Measurements from ENCODE around the gene ECPAS. TPM values are rescaled to one million over a fixed set of nuclear protein-coding genes. Genes with fewer than 3 reads are reported as not detected.
"Not testable (repeated sequence)": the region's sequence is repeated elsewhere in the genome, so short reads cannot be mapped to it uniquely, and the experiment has no call there.

Gene ECPAS
- total RNA-seq: 10 to 100 TPM; 72.2 to 72.5 TPM
- polyA plus RNA-seq: 10 to 100 TPM in 2 of 3 donors, 1 to 10 TPM in 1; 9.7 to 12.9 (median 10.7) TPM
- 111 to 327 (median 221) reads per million in 6 experiments for total RNA-seq

- peaks cover 0 to 5% (median 0%) of the 10 kb centered on the region in 5 donors for H3K27me3 Mint-ChIP-seq
- H3K4me3 Mint-ChIP-seq: peak within 1 kb of the TSS; percentile 73 to 89 (median 84)
- no peaks in the 10 kb centered on the region for H3K9me3 Mint-ChIP-seq
- peak within 1 kb of the TSS in 9 of 10 donors; percentile 68 to 92 (median 86) for H3K27ac Mint-ChIP-seq
- peaks cover 18 to 31% (median 24%) of the 10 kb centered on the region in 4 donors for H3K4me1 Mint-ChIP-seq
- no peaks in the 10 kb centered on the region for H3K36me3 Mint-ChIP-seq
- ATAC-seq (peak; percentile 68), DNase-seq (peak; percentile 46 to 74 (median 63))
- POLR2A ChIA-PET: interaction anchor here (0.8 to 1.8 kb wide), 5 partner anchors 18 to 849 kb away, joined by 3 to 6 read pairs (median 4); partner anchors contain the start of genes DNAJC25, PTBP3 and ZNF483
Measured at GRCh38 chr9:111483858-111484571, at the start of gene ECPAS. Gene ECPAS (minus strand): TSS chr9:111484383. CDS start chr9:111472918, 11,465 bp downstream.

- POLR2A ChIA-PET: interaction anchor here (0.5 to 0.7 kb wide), 2 partner anchors 214 to 1845 kb away, joined by 3 to 5 read pairs; no protein-coding TSS in a partner anchor
- ATAC-seq: no peak
- Mint-ChIP-seq H3K9me3 (peaks cover 8 to 74% (median 32%) of the 10 kb centered on the region in 9 donors), H3K36me3 (peaks cover 35 to 94% (median 60%) of the 10 kb centered on the region in 3 donors), H3K27ac (no peak overlapping the region), H3K4me1 (no peaks in the 10 kb centered on the region), H3K4me3 (no peak overlapping the region), H3K27me3 (no peaks in the 10 kb centered on the region)
- DNase-seq: no peak
Measured at GRCh38 chr9:111533099-111533790, 49.1 kb upstream of the ECPAS start.

GRCh38 chr9:111531716-111532115, 47.5 kb upstream of the ECPAS start:
- Mint-ChIP-seq H3K4me3 (no peak overlapping the region), H3K9me3 (peaks cover 11 to 65% (median 32%) of the 10 kb centered on the region in 9 donors), H3K27ac (peak overlapping the region in 1 of 10 donors; percentile 34), H3K27me3 (no peaks in the 10 kb centered on the region), H3K4me1 (peaks cover 0 to 7% (median under 1%) of the 10 kb centered on the region in 4 donors), H3K36me3 (peaks cover 34 to 90% (median 53%) of the 10 kb centered on the region in 3 donors)
- DNase-seq (no peak), ATAC-seq (no peak)
- POLR2A ChIA-PET: no interaction called here

- ATAC-seq (no peak), DNase-seq (no peak)
- POLR2A ChIA-PET: interaction anchor here (1.0 kb wide), 1 partner anchor 46 kb away, joined by 5 read pairs; no protein-coding TSS in a partner anchor
- no peak overlapping the region for H3K27ac Mint-ChIP-seq
- peaks cover 12 to 21% (median 15%) of the 10 kb centered on the region in 4 donors for H3K4me1 Mint-ChIP-seq
- no peak overlapping the region for H3K4me3 Mint-ChIP-seq
- H3K27me3 Mint-ChIP-seq: peaks cover 0 to 6% (median 0%) of the 10 kb centered on the region in 5 donors
- H3K9me3 Mint-ChIP-seq: peaks cover 6 to 53% (median 25%) of the 10 kb centered on the region in 9 donors
- H3K36me3 Mint-ChIP-seq: peaks cover 31 to 78% (median 40%) of the 10 kb centered on the region in 3 donors
Measured at GRCh38 chr9:111529787-111530186, 45.6 kb upstream of the ECPAS start.

- DNase-seq: no peak
- Mint-ChIP-seq H3K36me3 (peaks cover 10 to 54% (median 16%) of the 10 kb centered on the region in 3 donors), H3K4me3 (peak overlapping the region in 1 of 10 donors; percentile 7), H3K4me1 (peaks cover 15 to 28% (median 23%) of the 10 kb centered on the region in 4 donors), H3K9me3 (peaks cover 0 to 29% (median 6%) of the 10 kb centered on the region in 9 donors), H3K27ac (peak overlapping the region in 4 of 10 donors; percentile 36 to 57 (median 46)), H3K27me3 (peaks cover 0 to 9% (median 0%) of the 10 kb centered on the region in 5 donors)
- ATAC-seq: no peak
- POLR2A ChIA-PET: interaction anchor here (0.6 to 0.9 kb wide), 2 partner anchors 13 to 40 kb away, joined by 3 read pairs; no protein-coding TSS in a partner anchor
Measured at GRCh38 chr9:111527347-111527746, 43.2 kb upstream of the ECPAS start.

GRCh38 chr9:111525056-111525977, 41.1 kb upstream of the ECPAS start, which contains the start of gene ZNF483:
Gene ZNF483 (plus strand): TSS chr9:111525179. CDS start chr9:111527396, 2,217 bp downstream.
- peak; percentile 92 to 95 for ATAC-seq
- POLR2A ChIA-PET: interaction anchor here (0.5 to 1.5 kb wide), 3 partner anchors 41 to 1492 kb away, joined by 3 to 4 read pairs (median 4); partner anchors contain the start of genes DNAJC25 and ECPAS
- peaks cover 0 to 12% (median 6%) of the 10 kb centered on the region in 5 donors for H3K27me3 Mint-ChIP-seq
- peak within 1 kb of the TSS; percentile 95 to 99 (median 98) for H3K27ac Mint-ChIP-seq
- H3K9me3 Mint-ChIP-seq: peaks cover 0 to 25% (median 3%) of the 10 kb centered on the region in 9 donors
- DNase-seq: peak; percentile 56 to 86 (median 74)
- H3K4me3 Mint-ChIP-seq: peak within 1 kb of the TSS; percentile 90 to 98 (median 93)
- H3K36me3 Mint-ChIP-seq: peaks cover 6 to 34% (median 7%) of the 10 kb centered on the region in 3 donors
- H3K4me1 Mint-ChIP-seq: peaks cover 15 to 28% (median 24%) of the 10 kb centered on the region in 4 donors

- peak overlapping the region; percentile 84 to 99 (median 98) for H3K27ac Mint-ChIP-seq
- peaks cover 15 to 28% (median 24%) of the 10 kb centered on the region in 4 donors for H3K4me1 Mint-ChIP-seq
- peak overlapping the region; percentile 90 to 98 (median 93) for H3K4me3 Mint-ChIP-seq
- peaks cover 2 to 17% (median 9%) of the 10 kb centered on the region in 5 donors for H3K27me3 Mint-ChIP-seq
- peaks cover 6 to 28% (median 7%) of the 10 kb centered on the region in 3 donors for H3K36me3 Mint-ChIP-seq
- peaks cover 0 to 18% (median 3%) of the 10 kb centered on the region in 9 donors for H3K9me3 Mint-ChIP-seq
- DNase-seq (no peak), ATAC-seq (no peak)
- POLR2A ChIA-PET: interaction anchor here (1.2 to 1.5 kb wide), 2 partner anchors 40 to 106 kb away, joined by 4 read pairs; partner anchors contain the start of genes DNAJC25 and ECPAS
Measured at GRCh38 chr9:111524731-111525055, 40.5 kb upstream of the ECPAS start.

- POLR2A ChIA-PET: no interaction called here
- DNase-seq (no peak), ATAC-seq (no peak)
- no peak overlapping the region for H3K4me3 Mint-ChIP-seq
- H3K36me3 Mint-ChIP-seq: peaks cover 0 to 9% (median 3%) of the 10 kb centered on the region in 3 donors
- peaks cover 2 to 16% (median 6%) of the 10 kb centered on the region in 5 donors for H3K27me3 Mint-ChIP-seq
- H3K27ac Mint-ChIP-seq: no peak overlapping the region
- peaks cover 0 to 11% (median 3%) of the 10 kb centered on the region in 9 donors for H3K9me3 Mint-ChIP-seq
- peaks cover 0 to 1% (median 0%) of the 10 kb centered on the region in 4 donors for H3K4me1 Mint-ChIP-seq
Measured at GRCh38 chr9:111516061-111516465, 31.9 kb upstream of the ECPAS start.

GRCh38 chr9:111514967-111515366, 30.8 kb upstream of the ECPAS start:
- Mint-ChIP-seq H3K4me1 (no peaks in the 10 kb centered on the region), H3K9me3 (peaks cover 0 to 19% (median 8%) of the 10 kb centered on the region in 9 donors), H3K36me3 (peaks cover 2 to 15% (median 3%) of the 10 kb centered on the region in 3 donors), H3K27ac (no peak overlapping the region), H3K4me3 (no peak overlapping the region), H3K27me3 (peaks cover under 1 to 5% (median 3%) of the 10 kb centered on the region in 5 donors)
- POLR2A ChIA-PET: interaction anchor here (1.0 kb wide), 1 partner anchor 12 kb away, joined by 3 read pairs; no protein-coding TSS in a partner anchor
- ATAC-seq (no peak), DNase-seq (no peak)

- H3K4me1 Mint-ChIP-seq, DNase-seq, ATAC-seq, H3K27me3 Mint-ChIP-seq, H3K4me3 Mint-ChIP-seq, H3K27ac Mint-ChIP-seq: not testable (repeated sequence)
- peaks cover 0 to 21% (median 9%) of the 10 kb centered on the region in 9 donors for H3K9me3 Mint-ChIP-seq
- peaks cover 2 to 15% (median 3%) of the 10 kb centered on the region in 3 donors for H3K36me3 Mint-ChIP-seq
- POLR2A ChIA-PET: interaction anchor here (0.6 kb wide), 1 partner anchor 47 kb away, joined by 3 read pairs; no protein-coding TSS in a partner anchor
Measured at GRCh38 chr9:111511581-111511980, 27.4 kb upstream of the ECPAS start.

GRCh38 chr9:111502506-111502905, 18.3 kb upstream of the ECPAS start:
- DNase-seq (no peak), ATAC-seq (no peak)
- H3K27me3 Mint-ChIP-seq: peaks cover 6 to 16% (median 7%) of the 10 kb centered on the region in 5 donors
- H3K4me1 Mint-ChIP-seq: no peaks in the 10 kb centered on the region
- no peak overlapping the region for H3K4me3 Mint-ChIP-seq
- no peak overlapping the region for H3K27ac Mint-ChIP-seq
- POLR2A ChIA-PET: no interaction called here
- no peaks in the 10 kb centered on the region for H3K36me3 Mint-ChIP-seq
- H3K9me3 Mint-ChIP-seq: no peaks in the 10 kb centered on the region

Data from naive thymus-derived CD8-positive, alpha-beta T cell (primary cell).